ENCODE results near the gene MYO15A.

- TF ChIP-seq CTCF (IDR thresholded peaks at IDR 0.05), result no peak
- no peak for TF ChIP-seq POLR2A (IDR thresholded peaks at IDR 0.05)
- TF ChIP-seq POLR2AphosphoS5 (IDR thresholded peaks at IDR 0.05; ENCODE audit: insufficient read depth in 1 of 2, low read depth in 1 of 2), result no peak
These were observed 105.2 kb downstream of the MYO15A start for GRCh38 chr17:18213666-18214270.
